GM12801 (cell line): Measurements from ENCODE around the gene SLC25A21.

Source experiments
- CTCF ChIP-seq: IDR thresholded peaks from one replicate; pipeline ENCODE4 v1.5.1; 2011; ENCODE audit warnings: control low read depth; ENCODE audit not compliant: insufficient read length; ENCODE audit errors: extremely low read depth

Gene SLC25A21

GRCh38 chr14:36672095-36672494 is 500.3 kb downstream of the SLC25A21 start:
- TF ChIP-seq CTCF, result no peak

- no peak for TF ChIP-seq CTCF
Observed at GRCh38 chr14:36671149-36671548, 501.3 kb downstream of the SLC25A21 start.

GRCh38 chr14:36667679-36668078 is 504.7 kb downstream of the SLC25A21 start:
- TF ChIP-seq CTCF, result no peak

DNA sequence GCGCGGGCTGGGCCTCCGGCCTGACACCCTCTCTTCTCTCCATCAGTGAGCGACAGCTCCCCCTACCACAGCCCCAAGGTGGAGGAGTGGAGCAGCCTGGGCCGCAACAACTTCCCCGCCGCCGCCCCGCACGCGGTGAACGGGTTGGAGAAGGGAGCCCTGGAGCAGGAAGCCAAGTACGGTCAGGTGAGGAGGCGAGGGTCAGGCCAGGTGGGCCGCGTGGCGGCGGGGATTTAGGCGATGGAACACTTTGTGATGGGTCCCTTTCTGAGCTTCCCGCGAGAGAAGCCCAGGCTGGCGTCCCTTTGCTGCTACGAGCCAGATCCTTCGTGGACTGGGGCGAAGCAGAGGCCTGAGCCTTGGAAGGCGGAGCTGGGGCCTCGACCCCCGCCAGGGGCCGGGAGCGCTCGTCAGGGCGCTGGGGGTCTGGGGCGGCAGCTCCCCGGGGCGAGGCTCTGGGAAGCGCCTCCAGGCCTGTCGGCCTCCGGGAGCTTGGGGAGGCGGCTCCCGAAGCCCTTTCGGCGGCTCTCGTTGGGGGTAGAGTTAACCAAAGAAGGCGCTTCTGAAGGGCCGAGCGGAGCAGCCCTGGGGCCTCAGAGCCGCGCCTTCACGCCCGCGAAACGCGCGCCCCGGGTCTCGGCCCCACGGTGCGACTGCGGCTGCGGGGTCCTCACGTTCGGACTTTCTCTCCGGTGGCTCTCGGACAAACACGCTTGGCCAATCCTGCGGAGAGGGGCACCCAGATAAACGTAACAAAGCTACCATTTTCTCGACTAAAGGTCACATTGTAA is 505.8 kb downstream of the SLC25A21 start:
- TF ChIP-seq CTCF, result no peak

GRCh38 chr14:36665887-36666415 is 506.5 kb downstream of the SLC25A21 start:
- no peak for TF ChIP-seq CTCF

DNA sequence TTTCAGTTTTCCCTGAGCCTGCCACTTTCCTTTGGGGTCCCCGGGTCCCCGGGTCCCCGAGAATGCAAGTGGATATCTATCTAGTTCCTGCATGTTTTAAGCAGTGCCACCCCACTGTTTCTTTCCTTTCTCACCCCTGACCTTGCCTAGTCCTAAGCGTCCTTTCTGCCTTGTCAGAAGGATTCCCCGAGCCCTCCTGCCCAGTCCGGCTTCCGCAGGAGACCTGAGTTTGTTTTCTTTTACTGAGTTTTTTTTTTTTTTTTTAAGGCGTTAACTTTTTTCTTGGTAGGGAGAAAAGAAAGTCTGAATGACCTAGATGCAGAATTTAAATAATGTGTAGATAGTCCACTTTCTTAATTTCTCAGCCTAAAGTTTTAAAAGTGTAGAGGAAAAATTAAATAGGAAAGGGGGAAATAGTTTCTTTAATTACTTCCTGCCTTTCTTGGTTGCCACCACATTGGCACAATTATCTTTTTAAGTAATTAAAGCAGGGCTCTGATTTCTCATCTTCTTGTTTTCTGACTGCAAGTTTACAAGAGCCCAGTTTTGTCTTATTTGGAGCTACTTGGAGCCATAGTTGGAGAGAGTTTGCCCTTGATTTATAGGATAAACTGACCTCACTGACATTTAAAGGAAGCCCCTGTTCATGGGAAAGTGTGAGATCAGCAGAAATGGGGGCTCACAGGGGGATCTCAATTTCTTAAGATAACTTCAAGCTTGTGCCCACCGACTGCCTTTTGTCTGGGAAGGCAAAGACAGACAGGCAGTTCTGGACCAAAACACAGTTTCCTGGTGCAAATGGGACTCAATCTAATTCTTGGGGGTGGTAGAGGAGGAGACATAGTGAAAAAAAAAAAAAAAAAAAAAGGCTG is 507.8 kb downstream of the SLC25A21 start:
- no peak for TF ChIP-seq CTCF
